K562 (cell line): Measurements from ENCODE around the gene ZDHHC18. TPM values are rescaled to one million over a fixed set of nuclear protein-coding genes. Genes with fewer than 3 reads are reported as not detected.

ENCODE experiments used
- HBP1 ChIP-seq: fragments of 450-650 bp; formaldehyde crosslinking; IDR thresholded peaks from 2 replicates; pipeline ENCODE4 v1.4.0; 2022; ENCODE audit warnings: missing genetic modification characterization
- HNRNPK ChIP-seq: fragments of 200-400 bp; formaldehyde crosslinking; IDR thresholded peaks from one replicate; pipeline ENCODE4 v1.6.1; 2018; ENCODE audit warnings: mild to moderate bottlenecking, low read depth, low read length; ENCODE audit not compliant: poor library complexity, severe bottlenecking
- PBX2 ChIP-seq, 2 experiments: IDR thresholded peaks in 1 of 2; conservative IDR thresholded peaks in 1 of 2; 2 replicates each; pipeline ENCODE4 v1.6.1; 2016; ENCODE audit warnings: low read depth in 2 of 2, mild to moderate bottlenecking in 1 of 2, missing compliant biosample characterization in 1 of 2, missing genetic modification characterization in 1 of 2, moderate library complexity in 1 of 2
- RBM22 ChIP-seq: fragments of 200-400 bp; formaldehyde crosslinking; IDR thresholded peaks from 2 replicates; pipeline ENCODE4 v1.6.1; 2018; ENCODE audit warnings: low read length, low read depth; ENCODE audit not compliant: poor library complexity, severe bottlenecking
- TBL1XR1 ChIP-seq, 2 experiments: IDR thresholded peaks; 2 replicates each; pipeline ENCODE4 v1.6.1; 2012; ENCODE audit warnings: improper control_type of control experiment in 2 of 2, low read length in 2 of 2, mild to moderate bottlenecking in 1 of 2
- TSHZ1 ChIP-seq: fragments of 250-450 bp; sonication (Bioruptor Pico); IDR thresholded peaks from 2 replicates; pipeline ENCODE4 v1.4.0; 2020; ENCODE audit warnings: mild to moderate bottlenecking, moderate library complexity
- ZNF699 ChIP-seq: fragments of 250-450 bp; sonication (Bioruptor Pico); IDR thresholded peaks from 2 replicates; pipeline ENCODE4 v1.8.0; 2021; ENCODE audit warnings: mild to moderate bottlenecking, moderate library complexity; ENCODE audit not compliant: insufficient replicate concordance
- polyA plus RNA-seq, 8 experiments: library from polyadenylated mRNA; depleted of rRNA in 4 of 8; stranded (reverse) in 5 of 8; unstranded in 3 of 8; fragments of >200 nt; fragmentation: Nextera tagmentation in 2 of 8; fragmentation: Illumina TruSeq in 1 of 8; extraction: Ambion mirVana in 2 of 8; extraction: Trizol in 1 of 8; gene quantifications; 2 replicates each; pipeline versions ENCODE4 v1.2.1 to v1.2.3, GENCODE V29; 2011 to 2014; ENCODE audit warnings: inconsistent platforms in 1 of 8, missing spikeins in 1 of 8
- total RNA-seq, 7 experiments: library from RNA; depleted of rRNA in 6 of 7; stranded (reverse); fragments of >200 nt in 6 of 7; fragmentation: Illumina TruSeq in 2 of 7; extraction: Trizol in 2 of 7; gene quantifications; 2 replicates each; pipeline versions ENCODE4 v1.2.1 to v1.2.3, GENCODE V29; 2011 to 2021; ENCODE audit warnings: low replicate concordance in 1 of 7
- TF ChIP-seq, protein P1 (sequence below): fragments of 450-650 bp; IDR thresholded peaks from 2 replicates; pipeline ENCODE4 v1.6.1; 2016; ENCODE audit warnings: low read depth
- TF ChIP-seq, protein P2 (sequence below): sonication (generic); formaldehyde crosslinking; IDR thresholded peaks from 2 replicates; pipeline ENCODE4 v1.8.1; 2023; ENCODE audit warnings: mild to moderate bottlenecking, missing genetic modification reagents, moderate library complexity

The ZDHHC18 gene
- total and polyA plus RNA-seq, 9 of the 15 experiments (the other 6 are each of a cell fraction or from before 2014, with no cell fraction given): 0.42 to 35.6 (median 15.8) TPM

DNA sequence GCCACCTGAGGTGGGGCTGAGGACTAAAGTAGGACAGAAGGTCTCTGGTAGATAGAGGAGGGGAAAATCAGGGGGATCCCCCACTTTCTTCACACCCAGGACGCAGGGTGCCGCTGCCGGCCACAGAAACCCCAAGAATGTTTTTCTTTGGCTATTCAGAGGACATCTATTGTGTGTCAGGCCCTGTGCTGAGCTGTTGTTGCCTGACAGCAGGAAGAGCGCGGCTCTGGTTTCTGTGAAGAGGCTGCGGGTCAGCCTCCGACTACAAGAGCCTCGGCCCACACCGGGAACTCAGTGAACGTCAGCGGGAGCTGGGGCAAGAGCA is 39.1 kb upstream of the ZDHHC18 start (continued):
- TF ChIP-seq, protein P1, sequence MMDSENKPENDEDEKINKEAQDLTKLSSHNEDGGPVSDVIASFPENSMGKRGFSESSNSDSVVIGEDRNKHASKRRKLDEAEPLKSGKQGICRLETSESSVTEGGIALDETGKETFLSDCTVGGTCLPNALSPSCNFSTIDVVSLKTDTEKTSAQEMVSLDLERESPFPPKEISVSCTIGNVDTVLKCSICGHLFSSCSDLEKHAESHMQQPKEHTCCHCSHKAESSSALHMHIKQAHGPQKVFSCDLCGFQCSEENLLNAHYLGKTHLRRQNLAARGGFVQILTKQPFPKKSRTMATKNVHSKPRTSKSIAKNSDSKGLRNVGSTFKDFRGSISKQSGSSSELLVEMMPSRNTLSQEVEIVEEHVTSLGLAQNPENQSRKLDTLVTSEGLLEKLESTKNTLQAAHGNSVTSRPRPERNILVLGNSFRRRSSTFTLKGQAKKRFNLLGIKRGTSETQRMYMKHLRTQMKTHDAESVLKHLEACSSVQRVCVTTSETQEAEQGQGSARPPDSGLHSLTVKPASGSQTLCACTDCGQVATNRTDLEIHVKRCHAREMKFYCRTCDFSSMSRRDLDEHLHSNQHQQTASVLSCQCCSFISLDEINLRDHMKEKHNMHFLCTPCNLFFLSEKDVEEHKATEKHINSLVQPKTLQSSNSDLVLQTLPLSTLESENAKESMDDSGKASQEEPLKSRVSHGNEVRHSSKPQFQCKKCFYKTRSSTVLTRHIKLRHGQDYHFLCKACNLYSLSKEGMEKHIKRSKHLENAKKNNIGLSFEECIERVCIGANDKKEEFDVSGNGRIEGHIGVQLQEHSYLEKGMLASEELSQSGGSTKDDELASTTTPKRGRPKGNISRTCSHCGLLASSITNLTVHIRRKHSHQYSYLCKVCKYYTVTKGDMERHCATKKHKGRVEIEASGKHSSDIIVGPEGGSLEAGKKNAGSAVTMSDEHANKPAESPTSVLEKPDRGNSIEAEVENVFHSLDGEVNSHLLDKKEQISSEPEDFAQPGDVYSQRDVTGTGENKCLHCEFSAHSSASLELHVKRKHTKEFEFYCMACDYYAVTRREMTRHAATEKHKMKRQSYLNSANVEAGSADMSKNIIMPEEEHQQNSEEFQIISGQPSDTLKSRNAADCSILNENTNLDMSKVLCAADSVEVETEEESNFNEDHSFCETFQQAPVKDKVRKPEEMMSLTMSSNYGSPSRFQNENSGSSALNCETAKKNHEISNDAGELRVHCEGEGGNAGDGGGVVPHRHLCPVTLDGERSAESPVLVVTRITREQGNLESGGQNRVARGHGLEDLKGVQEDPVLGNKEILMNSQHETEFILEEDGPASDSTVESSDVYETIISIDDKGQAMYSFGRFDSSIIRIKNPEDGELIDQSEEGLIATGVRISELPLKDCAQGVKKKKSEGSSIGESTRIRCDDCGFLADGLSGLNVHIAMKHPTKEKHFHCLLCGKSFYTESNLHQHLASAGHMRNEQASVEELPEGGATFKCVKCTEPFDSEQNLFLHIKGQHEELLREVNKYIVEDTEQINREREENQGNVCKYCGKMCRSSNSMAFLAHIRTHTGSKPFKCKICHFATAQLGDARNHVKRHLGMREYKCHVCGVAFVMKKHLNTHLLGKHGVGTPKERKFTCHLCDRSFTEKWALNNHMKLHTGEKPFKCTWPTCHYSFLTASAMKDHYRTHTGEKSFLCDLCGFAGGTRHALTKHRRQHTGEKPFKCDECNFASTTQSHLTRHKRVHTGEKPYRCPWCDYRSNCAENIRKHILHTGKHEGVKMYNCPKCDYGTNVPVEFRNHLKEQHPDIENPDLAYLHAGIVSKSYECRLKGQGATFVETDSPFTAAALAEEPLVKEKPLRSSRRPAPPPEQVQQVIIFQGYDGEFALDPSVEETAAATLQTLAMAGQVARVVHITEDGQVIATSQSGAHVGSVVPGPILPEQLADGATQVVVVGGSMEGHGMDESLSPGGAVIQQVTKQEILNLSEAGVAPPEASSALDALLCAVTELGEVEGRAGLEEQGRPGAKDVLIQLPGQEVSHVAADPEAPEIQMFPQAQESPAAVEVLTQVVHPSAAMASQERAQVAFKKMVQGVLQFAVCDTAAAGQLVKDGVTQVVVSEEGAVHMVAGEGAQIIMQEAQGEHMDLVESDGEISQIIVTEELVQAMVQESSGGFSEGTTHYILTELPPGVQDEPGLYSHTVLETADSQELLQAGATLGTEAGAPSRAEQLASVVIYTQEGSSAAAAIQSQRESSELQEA: no peak
- TF ChIP-seq RBM22 (no peak), TBL1XR1 (IDR thresholded peaks at IDR 0.05; ENCODE audit: low read length in 2 of 2) (0 out of 4 replicates have a peak, but pooled peaks of 1 of the 2 experiments have one; percentile 3), HNRNPK (no peak), HBP1 (CRISPR knock-in tag) (no peak), PBX2 (CRISPR knock-in tag; IDR thresholded peaks at IDR 0.05; ENCODE audit: low read depth) (no peak), PBX2 (tag; conservative IDR thresholded peaks at IDR 0.05; ENCODE audit: low read depth) (no peak), TSHZ1 (CRISPR knock-in tag) (no peak), ZNF699 (CRISPR knock-in tag) (no peak)
- TF ChIP-seq, protein P2, sequence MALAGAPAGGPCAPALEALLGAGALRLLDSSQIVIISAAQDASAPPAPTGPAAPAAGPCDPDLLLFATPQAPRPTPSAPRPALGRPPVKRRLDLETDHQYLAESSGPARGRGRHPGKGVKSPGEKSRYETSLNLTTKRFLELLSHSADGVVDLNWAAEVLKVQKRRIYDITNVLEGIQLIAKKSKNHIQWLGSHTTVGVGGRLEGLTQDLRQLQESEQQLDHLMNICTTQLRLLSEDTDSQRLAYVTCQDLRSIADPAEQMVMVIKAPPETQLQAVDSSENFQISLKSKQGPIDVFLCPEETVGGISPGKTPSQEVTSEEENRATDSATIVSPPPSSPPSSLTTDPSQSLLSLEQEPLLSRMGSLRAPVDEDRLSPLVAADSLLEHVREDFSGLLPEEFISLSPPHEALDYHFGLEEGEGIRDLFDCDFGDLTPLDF (CRISPR knock-in tag): no peak
